ENCODE data around the gene RPS6KA2.
"Not testable (repeated sequence)": the region's sequence is repeated elsewhere in the genome, so short reads cannot be mapped to it uniquely, and the experiment has no call there.

RPS6KA2 gene

DNA sequence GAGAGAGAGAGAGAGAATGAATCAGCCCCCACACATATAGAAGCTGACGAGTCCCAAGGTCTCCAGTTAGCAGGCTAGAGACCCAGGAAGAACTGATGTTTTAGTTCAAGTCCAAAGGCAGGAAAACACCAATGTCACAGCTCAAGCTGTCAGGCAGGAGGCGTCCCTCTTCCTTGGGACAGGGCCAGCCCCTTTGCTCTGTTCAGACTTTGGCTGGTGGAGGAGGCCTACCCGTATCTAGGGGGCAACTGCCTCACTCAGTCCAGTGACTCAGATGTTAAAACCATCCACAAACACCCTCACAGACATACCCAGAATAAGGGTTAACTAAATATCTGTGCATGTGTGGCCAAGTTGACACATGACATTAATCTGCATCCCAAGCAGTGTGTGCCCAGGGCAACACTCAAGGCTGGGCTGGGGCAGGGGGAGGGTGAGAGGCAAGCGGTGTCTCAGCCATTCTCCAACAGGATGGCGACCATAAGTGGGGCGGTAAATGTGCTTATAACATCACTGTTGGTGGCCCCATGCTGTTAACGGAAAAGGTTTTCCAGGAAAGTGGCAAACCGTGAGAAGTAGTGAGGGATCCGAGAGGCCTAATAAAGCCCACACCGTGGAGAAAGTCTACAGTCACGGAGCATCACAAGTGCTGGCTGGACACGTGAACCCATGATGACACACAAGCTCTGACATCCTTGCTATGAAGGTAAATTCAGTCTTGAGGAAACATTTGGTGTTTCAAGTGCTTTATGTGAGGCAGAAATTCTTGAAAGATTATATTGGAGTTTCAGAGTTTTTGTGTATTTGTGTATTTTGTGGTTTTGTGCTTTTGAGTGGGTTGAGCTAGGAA, 68.7 kb downstream of the RPS6KA2 start:
- in situ Hi-C loops (cut with MboI; ENCODE audit: low sequenced_read_pairs), result no loop called here

DNA sequence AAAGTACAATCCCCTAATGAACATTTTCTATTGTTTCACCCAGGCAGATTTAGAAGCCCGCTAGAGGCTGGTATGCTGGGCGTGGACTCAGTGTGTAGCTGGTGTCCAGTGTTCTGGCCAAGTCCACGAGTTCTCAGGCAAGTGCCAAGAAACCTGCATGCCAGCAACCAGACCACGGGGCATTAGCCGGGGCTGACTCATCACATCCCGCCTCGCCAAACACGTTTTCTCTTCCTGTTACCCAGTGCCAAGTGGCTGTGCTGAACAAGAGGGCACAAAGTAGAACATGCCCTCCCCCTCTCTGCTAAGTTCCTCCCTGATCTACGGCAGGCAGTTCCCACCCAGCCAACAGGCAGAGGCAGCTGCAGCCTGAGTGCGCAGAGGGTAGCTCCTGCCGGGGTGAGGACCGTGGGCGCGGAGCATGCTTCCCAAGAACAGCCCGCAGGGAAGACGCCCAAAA, 70.2 kb downstream of the RPS6KA2 start:
- in situ Hi-C loops (cut with MboI; ENCODE audit: low sequenced_read_pairs), result no loop called here

DNA sequence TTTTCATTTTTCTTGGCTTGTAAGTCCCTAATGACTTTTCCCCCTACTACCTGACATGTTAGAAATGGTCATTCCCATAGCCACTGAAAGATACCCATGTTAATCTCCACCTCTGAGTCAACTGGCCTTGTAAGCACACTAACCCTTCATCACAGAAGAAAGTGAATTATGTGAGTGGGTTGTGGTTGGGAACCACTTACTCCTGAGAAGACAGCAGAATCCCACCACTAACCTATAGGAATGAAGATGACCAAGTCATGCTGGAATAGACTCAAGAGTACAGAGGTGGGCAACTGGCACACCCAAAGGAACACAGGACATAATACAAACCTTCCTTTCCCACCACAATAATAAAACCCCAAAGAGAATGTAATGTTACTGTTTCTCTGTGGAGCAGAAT, 70.7 kb downstream of the RPS6KA2 start:
- in situ Hi-C loops (cut with MboI; ENCODE audit: low sequenced_read_pairs), result no loop called here

DNA sequence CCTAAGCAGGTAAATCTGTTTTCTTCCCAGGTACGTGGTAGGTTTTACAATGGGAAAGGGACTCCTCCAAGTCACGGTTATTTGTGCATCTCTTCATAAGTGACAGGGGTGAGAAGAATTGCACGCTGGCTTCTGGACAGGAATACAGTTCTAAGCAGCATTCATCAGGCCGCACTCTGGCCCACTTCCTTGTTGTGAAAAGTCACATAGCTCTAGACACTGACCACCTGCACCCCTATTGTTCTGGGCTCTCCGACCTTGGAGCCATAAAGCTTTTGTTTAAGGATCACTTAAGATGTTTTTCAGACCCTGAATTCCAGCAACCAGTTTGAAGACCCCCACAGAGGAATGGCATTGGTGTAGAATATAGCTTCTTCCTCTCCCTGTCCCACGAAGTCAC, 72.0 kb downstream of the RPS6KA2 start:
- in situ Hi-C loops (cut with MboI; ENCODE audit: low sequenced_read_pairs), result no loop called here

DNA sequence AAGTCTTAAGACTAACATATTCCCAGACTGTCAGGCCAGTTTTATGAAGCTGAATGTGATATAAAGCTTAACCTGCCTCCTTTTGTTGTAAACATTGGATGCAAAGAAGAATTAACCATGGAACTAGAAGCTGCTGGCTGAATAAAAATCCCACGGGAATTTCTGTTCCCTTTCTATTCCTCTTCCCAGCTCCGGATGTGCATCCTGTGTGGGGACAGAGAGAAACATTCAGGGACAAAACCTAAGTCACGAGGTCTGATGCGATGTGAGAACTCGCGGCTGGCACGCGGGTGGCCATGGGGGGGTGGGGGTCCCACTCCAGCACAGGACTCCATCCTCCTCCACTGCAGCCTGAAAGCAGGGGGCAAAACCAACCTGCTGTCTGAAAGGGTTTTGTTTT, 72.7 kb downstream of the RPS6KA2 start:
- in situ Hi-C loops (cut with MboI; ENCODE audit: low sequenced_read_pairs), result no loop called here

DNA sequence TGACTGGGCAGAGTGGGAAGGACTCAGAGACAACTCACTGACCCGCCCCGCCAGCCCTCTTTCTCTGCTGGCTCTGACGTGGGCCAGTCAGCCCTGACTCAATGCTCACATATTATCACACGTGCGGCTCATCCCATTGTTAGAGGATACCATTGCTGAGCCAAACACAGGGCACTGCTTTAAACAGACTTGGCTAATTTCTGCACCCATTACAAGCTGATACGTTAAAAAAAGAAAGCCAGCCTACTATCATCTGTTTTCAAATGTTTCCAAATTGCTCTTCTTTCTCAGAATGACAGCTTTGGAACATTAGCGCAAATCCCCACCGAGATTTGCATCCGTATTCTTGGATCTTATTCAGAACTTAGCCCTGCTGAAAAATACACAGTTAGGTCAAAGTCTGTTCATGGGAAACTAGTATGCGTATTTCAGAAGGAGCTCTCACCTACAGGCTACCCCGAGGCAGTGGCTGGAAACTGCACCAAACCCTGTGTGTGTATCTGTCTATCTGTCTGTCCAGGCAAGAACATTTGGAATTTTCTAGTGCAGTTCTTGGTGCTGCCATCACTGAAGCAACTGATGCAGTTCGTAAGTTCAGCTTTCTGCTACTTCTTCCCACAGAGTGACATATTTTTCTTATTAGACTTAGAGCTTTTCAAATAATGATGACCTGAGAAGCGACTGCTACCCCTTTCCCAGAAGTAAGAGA, 73.3 kb downstream of the RPS6KA2 start:
- in situ Hi-C loops (cut with MboI; ENCODE audit: low sequenced_read_pairs), result no loop called here

DNA sequence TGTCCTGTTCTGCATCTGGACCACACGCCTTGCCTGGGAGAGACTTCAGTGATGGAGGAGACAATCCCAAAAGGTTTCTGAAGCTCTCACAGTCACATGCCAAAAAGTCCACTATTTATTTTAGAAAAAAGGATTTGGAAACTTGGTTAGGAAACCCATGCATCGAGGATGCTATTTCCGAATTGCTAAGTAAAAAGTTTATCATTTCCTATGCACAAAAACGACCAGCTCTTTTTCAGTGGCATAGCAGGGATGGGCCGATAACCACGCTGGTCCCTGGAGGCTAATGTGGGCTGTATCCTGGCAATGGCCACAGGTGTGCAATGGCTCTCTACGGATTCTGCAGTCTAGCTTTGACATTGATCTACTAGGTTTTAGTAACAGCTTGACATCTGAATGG, 74.5 kb downstream of the RPS6KA2 start:
- in situ Hi-C loops (cut with MboI; ENCODE audit: low sequenced_read_pairs), result no loop called here

DNA sequence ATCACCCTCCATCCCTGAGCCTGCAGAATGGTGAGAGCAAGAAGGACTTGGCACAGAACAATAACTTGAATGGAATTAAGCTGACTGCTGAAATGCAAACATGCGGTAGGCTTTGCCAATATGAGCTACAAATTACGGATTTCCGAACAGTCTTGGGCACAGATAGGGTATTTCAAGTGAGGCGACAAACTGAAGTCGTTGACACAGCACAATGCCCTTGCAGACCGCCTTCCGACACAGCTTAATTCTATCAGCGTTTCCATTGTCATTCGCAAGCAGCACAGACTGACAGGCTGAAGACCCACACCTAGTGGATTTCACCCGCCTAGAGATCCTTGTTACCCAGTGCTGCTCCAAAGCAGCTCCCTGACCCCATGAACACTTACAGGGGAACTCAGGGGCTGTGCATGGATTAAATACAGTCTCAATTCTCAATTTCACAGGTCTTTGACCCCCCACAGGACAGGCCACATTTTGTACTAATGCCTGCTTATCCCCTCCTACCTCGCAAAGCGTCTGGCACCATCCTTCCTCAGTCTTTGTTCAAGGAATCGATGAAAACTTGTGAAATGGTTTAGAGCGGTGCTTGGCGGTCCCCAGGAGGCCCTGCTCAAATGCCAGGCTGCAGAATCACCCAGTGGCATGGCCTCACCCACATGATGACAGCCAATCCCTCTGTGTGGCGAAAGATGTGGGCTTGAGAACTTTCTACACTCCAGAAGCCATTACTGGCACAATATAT, 75.1 kb downstream of the RPS6KA2 start:
- in situ Hi-C loops (cut with MboI; ENCODE audit: low sequenced_read_pairs), result no loop called here

DNA sequence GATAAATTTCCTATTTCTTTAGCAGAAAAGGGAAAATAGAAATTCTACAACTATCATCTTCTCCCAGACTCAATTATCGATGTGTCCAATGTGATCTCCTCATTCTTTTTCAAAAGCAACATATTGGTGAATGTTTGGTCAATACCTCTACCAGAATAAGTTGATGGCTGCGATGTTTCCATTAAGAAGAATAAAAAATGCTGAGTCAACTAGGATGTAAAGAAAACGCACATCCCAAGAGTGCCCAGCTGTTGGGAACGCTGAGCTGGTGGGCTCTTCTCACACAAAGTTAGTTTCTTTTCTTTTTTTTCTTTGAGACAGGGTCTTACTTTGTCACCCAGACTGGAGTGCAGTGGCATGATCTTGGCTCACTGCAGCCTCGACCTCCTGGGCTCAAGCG, 80.4 kb downstream of the RPS6KA2 start:
- in situ Hi-C loops (cut with MboI; ENCODE audit: low sequenced_read_pairs), result no loop called here

DNA sequence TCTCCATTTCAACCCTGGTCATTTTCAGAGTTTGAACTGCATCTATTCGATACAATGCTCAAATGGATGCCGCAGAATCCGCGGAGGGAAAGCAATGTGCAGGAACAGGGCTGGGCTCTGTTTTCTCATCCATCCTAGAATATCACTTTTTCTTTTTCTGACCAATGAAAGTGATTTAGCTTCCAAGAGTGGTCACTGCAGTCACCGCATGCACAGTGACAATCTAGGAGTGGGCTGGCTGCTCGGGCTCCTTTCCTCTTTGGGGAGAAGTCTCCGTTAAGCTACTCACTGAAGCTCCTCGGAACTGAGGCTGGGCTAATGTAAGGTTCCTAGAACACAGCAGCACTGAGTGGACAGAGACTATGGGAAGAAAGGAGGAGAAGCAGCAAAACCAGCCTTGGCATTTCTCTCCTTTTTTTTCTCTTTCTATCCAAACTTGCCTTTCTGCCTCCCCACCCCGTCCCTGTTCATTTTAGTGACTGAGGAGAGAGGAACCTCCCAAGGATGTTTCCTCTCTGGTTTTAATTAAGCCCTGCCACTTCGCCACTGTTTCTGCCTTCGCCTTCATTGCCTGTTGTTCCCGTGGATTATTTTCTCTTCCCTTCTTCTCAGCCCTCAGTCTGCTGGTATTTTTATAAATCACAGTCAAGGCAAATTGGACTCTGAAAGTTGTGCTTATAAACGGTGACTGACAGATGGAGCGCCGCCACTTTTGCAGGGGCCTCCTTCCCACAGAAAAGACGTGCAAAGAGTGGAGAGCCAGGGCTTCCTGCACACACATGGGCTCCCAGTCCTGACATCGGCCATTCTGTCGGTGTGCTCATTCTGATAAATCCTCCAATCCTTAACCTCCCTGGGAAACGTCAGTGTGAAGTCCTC, 81.7 kb downstream of the RPS6KA2 start:
- in situ Hi-C loops (cut with MboI; ENCODE audit: low sequenced_read_pairs), result no loop called here

DNA sequence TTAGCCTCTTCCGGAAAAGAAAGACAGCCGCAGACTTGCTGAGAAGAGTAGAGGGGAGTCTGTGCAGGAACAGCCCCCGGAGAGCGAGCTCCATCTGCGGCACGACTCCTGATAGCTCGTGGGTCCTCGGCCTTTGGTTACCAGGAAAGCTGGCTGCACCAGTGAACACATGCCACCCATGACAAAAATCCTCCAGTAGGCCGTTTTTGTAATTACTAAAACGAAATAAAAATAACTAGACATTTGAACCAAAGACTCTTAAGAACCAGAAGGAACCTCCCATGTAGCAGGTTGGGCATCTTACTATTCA, 82.8 kb downstream of the RPS6KA2 start:
- in situ Hi-C loops (cut with MboI; ENCODE audit: low sequenced_read_pairs), result no loop called here

DNA sequence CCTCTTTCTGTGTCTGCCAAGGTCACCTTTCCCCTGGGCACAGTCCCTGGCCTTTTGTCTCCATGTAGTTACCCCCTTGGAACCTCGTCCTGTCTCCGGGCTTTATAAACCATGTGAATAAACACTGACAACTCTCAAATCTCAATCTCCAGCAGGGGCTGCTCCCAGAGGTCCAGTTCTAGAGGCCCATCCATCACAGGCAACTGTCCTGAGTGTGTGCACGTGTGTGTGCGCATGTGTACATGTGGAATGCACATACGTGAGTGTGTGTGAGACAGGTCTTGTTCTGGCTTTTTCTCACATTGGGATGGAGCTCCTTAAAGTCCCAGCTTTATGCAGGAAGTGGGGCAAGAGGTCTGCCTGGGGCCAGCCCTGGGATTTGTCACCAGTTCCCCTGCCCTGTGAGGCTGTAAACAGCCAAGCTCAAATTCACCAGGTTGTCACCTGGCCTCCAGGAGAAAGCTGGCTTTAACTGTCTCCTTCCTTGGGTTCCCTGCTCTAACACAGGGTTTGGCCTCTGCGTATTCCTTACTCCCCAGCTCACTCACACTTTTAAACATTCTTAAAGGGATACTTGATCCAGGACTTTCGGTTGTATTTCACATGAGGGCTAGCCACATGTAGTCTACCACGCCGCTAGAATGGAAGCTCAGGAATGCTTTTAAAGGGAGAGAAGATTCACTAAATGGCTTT, 83.3 kb downstream of the RPS6KA2 start:
- in situ Hi-C loops (cut with MboI; ENCODE audit: low sequenced_read_pairs), result no loop called here

DNA sequence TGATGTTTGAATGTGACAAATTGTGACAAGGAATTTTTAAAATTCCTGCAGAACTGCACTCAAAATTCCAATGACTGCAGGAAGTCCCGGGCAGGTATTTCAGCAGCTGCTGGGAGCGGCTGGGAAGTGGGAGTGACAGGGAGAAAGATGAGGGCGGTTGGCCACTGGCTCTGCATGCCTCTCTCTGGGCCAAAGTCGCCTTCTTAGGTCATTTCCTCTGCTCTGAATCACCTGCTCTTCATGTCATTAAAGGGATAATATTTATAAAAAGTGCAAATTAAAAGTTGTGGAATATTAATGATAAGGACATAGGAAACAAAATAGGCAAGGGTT, 84.5 kb downstream of the RPS6KA2 start:
- in situ Hi-C loops (cut with MboI; ENCODE audit: low sequenced_read_pairs), result no loop called here

DNA sequence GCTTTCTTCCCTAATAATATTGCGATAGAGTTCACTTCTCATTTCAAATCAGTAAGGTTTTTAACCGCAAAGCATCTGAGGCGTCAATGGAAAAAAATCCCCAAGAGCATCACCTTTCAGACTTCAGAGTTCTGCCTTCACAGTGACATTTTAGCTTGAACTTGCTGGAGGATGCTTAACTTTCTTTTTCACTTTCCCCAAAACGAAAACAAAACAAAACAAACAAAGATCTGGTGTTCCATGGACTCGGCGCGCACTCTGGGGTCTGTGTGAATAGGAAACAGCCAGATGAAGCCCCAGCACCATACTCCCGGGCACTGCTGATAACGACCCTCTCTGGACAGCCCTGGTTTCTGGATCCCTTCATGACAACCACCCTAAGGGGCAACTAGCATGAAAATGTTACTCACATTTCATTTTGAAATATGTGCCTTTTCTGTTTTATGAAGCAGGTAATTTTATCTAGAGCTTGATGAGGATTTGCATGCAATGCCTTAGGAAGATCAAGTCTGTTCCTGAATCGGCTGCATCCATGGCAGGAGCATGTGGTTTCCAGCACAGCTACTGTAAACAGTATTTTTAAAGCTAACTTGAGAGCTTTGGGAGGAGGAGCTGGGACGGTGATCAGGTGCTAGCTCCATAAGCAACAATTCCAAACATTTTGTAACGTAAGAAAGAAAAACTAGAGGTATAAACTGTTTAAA, 85.0 kb downstream of the RPS6KA2 start:
- in situ Hi-C loops (cut with MboI; ENCODE audit: low sequenced_read_pairs), result no loop called here

DNA sequence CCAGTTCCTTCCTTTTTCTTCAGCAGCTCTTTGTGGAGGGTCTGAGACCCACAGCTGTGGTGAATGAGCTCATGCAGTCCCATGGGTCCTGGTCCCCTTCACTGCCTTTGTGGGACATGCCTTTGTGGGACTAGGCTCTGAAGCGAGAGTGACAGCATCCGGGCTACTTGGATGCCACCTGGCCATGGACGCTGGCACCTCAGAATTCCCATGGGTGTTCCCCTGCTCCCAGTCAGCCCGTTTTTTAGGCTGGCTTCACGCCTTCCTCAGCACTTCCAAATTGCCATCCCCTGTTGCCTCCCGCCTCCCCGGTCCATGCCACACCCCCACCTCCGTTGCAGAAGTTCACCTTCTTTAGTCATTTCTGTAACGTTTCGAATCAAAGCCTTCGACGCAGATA, 85.7 kb downstream of the RPS6KA2 start:
- in situ Hi-C loops (cut with MboI; ENCODE audit: low sequenced_read_pairs), result no loop called here

DNA sequence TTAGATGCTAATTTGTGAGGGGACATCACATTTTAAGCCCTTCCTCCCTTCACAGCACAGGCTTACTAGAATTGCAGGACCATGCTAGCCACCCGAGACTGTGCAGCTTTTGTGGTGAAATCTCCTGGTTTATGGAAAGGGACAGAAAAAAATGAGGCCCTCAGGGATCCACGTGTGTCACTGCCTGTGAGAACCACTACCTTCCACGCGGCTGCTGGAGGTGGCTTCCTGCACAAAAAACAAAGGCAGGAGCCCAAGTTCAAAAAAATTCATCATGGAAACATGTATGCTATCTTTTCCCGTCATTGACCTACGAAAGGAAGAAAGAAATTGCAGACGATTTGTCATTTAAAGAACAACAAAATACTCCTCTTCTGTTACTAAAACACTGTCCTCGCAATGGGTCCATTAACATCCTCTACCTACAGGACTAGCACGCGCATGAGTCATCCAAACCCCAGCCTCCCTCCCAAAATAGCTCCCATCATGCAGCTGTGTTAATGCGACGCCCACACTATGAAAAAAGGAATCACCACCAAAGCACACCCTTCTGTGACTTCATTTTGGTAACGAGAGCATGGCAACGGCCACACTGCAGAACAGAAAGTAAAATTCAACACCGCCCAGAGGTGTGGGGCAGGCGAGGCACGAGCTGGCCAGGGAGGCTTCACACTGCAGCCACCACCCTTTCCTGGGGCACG, 86.3 kb downstream of the RPS6KA2 start:
- in situ Hi-C loops (cut with MboI; ENCODE audit: low sequenced_read_pairs), result no loop called here

DNA sequence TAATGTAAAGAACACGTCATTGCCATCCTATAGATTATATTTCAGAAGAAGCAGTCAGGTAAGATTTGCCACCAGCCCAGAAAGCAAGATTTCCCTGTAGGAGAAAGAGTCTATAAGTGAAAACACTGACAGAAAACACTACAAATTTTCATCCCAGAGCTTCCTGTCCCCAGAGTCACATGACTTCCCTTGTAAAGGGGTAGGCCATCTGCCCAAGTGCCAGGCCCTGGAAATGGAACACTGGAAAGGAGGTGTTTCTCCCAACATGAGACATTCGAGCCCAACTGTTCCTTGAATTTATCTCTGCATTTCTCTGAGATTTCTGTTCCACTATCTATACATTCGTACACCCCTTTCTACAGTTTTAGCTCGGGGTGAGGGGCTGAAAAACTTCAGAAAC, 87.5 kb downstream of the RPS6KA2 start:
- in situ Hi-C loops (cut with MboI; ENCODE audit: low sequenced_read_pairs), result no loop called here

DNA sequence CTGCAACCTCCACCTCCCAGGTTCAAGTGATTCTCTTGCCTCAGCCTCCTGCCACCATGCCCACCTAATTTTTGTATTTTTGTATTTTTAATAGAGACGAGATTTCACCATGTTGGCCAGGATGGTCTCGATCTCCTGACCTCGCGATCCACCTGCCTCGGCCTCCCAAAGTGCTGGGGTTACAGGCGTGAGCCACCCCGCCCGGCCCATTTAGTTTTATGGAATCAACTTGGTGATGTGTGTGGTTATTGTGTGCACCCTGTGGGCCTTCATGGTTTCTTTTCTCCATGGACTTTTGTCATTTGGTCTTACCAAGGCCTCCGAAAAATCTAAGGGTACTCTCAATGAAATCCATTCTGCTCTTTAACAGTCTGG, 88.1 kb downstream of the RPS6KA2 start:
- in situ Hi-C loops (cut with MboI; ENCODE audit: low sequenced_read_pairs), result not testable (repeated sequence)

DNA sequence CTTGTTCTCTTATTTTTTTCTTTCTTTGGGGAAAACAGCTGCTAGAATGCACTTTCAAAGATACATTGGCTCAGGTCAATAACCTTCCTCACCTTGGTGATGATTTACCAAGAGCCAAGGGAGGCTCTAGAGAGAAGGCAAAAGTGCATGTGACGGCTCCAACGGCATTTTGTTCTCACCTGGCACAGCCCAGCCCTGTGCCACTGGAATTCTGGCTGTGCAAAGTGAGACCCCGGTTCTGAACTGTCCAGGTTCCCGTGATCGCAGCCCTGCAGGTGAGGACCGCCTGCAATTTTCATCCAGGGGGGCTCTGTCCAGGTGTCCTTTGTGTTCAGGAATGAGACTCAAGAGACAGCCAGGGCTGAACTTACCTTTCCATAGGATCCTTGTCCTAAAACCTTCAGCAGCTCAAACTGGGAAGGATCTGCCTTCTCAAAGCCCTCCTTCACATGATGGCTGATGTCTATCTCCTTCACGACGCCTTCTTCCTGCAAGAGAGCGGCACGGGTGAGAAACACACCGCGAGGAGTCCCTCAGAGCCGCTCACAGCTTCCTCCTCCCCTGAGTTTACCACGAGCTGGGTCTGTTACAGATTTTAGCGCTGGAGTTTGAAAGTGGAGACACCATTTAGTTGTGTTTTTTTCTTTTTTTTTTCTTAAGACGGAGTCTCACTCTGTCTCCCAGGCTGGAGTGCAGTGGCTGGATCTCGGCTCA, 88.6 kb downstream of the RPS6KA2 start:
- in situ Hi-C loops (cut with MboI; ENCODE audit: low sequenced_read_pairs), result no loop called here
